ENCODE results near the gene LCN2.

GRCh38 chr9:128190013-128190412, 40.8 kb downstream of the LCN2 start:
- TF ChIP-seq CTCF (IDR thresholded peaks at IDR 0.05; ENCODE audit: insufficient read depth, low read length, poor library complexity, severe bottlenecking): no peak
- no peak for TF ChIP-seq EZH2phosphoT487 (conservative IDR thresholded peaks at IDR 0.05; ENCODE audit: low read length)
